Measurements from ENCODE around the gene DAB2. TPM values are rescaled to one million over a fixed set of nuclear protein-coding genes. Genes with fewer than 3 reads are reported as not detected.
"Not testable (repeated sequence)": the region's sequence is repeated elsewhere in the genome, so short reads cannot be mapped to it uniquely, and the experiment has no call there.

The DAB2 gene
- total and polyA plus RNA-seq, 8 donors = 96.8 to 162 (median 120) TPM

GRCh38 chr5:39337252-39337915 is 87.4 kb downstream of the DAB2 start:
- DNase-seq (no peak), ATAC-seq (no peak)
- no peaks in the 10 kb centered on the region for H3K4me1 ChIP-seq
- no peaks in the 10 kb centered on the region for H3K36me3 ChIP-seq
- TF ChIP-seq, protein P1, sequence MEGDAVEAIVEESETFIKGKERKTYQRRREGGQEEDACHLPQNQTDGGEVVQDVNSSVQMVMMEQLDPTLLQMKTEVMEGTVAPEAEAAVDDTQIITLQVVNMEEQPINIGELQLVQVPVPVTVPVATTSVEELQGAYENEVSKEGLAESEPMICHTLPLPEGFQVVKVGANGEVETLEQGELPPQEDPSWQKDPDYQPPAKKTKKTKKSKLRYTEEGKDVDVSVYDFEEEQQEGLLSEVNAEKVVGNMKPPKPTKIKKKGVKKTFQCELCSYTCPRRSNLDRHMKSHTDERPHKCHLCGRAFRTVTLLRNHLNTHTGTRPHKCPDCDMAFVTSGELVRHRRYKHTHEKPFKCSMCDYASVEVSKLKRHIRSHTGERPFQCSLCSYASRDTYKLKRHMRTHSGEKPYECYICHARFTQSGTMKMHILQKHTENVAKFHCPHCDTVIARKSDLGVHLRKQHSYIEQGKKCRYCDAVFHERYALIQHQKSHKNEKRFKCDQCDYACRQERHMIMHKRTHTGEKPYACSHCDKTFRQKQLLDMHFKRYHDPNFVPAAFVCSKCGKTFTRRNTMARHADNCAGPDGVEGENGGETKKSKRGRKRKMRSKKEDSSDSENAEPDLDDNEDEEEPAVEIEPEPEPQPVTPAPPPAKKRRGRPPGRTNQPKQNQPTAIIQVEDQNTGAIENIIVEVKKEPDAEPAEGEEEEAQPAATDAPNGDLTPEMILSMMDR (IDR thresholded peaks at IDR 0.05) = no peak
- no peak overlapping the region for H3K27ac ChIP-seq
- no peaks in the 10 kb centered on the region for H3K9me3 ChIP-seq
- H3K27me3 ChIP-seq = no peaks in the 10 kb centered on the region
- intact Hi-C loops (cut with DNase I) = no loop called here
- no peak overlapping the region for H3K4me3 ChIP-seq

- intact Hi-C loops (cut with DNase I); H3K4me1 ChIP-seq; H3K36me3 ChIP-seq; H3K27ac ChIP-seq; ATAC-seq; H3K27me3 ChIP-seq; H3K4me3 ChIP-seq; H3K9me3 ChIP-seq: not testable (repeated sequence)
- peak in 1 of 4 donors; percentile 49 for DNase-seq
Observed at GRCh38 chr5:39334296-39334695, 90.5 kb downstream of the DAB2 start.

- no peaks in the 10 kb centered on the region for H3K4me1 ChIP-seq
- H3K27me3 ChIP-seq = no peaks in the 10 kb centered on the region
- no peak overlapping the region for H3K27ac ChIP-seq
- H3K36me3 ChIP-seq = no peaks in the 10 kb centered on the region
- no peak for DNase-seq
- no peaks in the 10 kb centered on the region for H3K9me3 ChIP-seq
- intact Hi-C loops (cut with DNase I) = no loop called here
- ATAC-seq = no peak
- TF ChIP-seq, protein P1 (IDR thresholded peaks at IDR 0.05) = no peak
- H3K4me3 ChIP-seq = no peak overlapping the region
Observed at GRCh38 chr5:39333104-39333503, 91.7 kb downstream of the DAB2 start.

DNA sequence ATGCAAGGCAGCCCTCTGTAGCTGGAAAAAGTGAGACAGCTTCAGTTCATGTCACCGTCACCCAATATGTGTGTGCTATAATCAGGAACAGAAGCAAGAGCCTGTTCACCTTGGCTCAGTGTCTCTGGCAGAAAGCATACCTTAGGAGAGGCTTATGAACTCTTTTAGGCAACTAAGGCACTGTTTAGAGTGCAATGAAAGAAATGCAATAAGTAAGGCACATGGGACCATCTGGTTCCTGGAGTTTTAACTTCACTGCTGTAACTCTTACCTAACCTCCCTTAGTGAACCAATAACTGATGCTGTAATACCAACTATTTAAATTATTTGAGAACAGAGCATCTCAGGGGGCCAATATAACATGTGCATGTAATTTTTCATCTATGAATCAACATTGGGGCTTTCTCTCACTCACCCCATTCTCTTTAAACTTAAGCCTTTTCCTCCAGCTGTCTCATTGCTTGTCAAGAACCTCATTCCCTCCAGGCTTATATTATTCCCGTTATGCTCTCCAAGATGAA is 92.9 kb downstream of the DAB2 start:
- DNase-seq (peak in 2 of 4 donors; percentile 40 to 45), ATAC-seq (no peak)
- TF ChIP-seq, protein P1 (IDR thresholded peaks at IDR 0.05) = no peak
- H3K9me3 ChIP-seq = no peaks in the 10 kb centered on the region
- H3K36me3 ChIP-seq = no peaks in the 10 kb centered on the region
- no peaks in the 10 kb centered on the region for H3K27me3 ChIP-seq
- H3K27ac ChIP-seq = no peak overlapping the region
- no peaks in the 10 kb centered on the region for H3K4me1 ChIP-seq
- H3K4me3 ChIP-seq = no peak overlapping the region
- intact Hi-C loops (cut with DNase I) = no loop called here

GRCh38 chr5:39328731-39329130 is 96.0 kb downstream of the DAB2 start:
- intact Hi-C loops (cut with DNase I) = no loop called here
- H3K27ac ChIP-seq = no peak overlapping the region
- H3K36me3 ChIP-seq = no peaks in the 10 kb centered on the region
- DNase-seq (no peak), ATAC-seq (no peak)
- H3K4me1 ChIP-seq = no peaks in the 10 kb centered on the region
- TF ChIP-seq, protein P1 (IDR thresholded peaks at IDR 0.05) = no peak
- H3K27me3 ChIP-seq = no peaks in the 10 kb centered on the region
- no peaks in the 10 kb centered on the region for H3K9me3 ChIP-seq
- H3K4me3 ChIP-seq = no peak overlapping the region

DNA sequence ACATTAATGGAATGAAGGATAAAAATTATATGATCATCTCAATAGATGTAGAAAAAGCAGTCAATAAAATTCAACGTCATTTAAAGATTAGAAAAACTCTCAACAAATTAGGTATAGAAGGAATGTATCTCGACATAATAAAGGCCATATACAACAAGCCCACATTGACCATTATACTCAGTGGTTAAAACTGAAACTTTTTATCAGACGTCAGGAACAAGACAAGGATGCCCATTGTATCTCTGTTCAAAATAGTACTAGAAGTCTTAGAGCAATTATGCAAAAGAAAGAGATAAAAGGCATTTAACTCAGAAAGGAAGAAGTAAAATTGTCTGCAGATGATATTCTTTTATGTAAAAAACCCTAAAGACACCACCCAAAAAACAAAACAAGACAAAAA is 101.2 kb downstream of the DAB2 start:
- Histone ChIP-seq H3K36me3 (no peaks in the 10 kb centered on the region), H3K27ac (no peak overlapping the region), H3K4me1 (no peaks in the 10 kb centered on the region), H3K4me3 (no peak overlapping the region), H3K9me3 (no peaks in the 10 kb centered on the region), H3K27me3 (no peaks in the 10 kb centered on the region)
- intact Hi-C loops (cut with DNase I) = no loop called here
- TF ChIP-seq, protein P1 (IDR thresholded peaks at IDR 0.05) = no peak
- no peak for DNase-seq
- ATAC-seq = no peak

Data from left lung (tissue), 10 donors.